ENCODE measurements around the gene NELL2.

- no peak for TF ChIP-seq CTCF (conservative IDR thresholded peaks at IDR 0.05 in 1 of 2, IDR thresholded peaks at IDR 0.05 in 1 of 2; ENCODE audit: low read depth in 1 of 2, low read length in 2 of 2)
- no peak for TF ChIP-seq EZH2 (IDR thresholded peaks at IDR 0.05; ENCODE audit: low read length, missing control alignments)
Measured at GRCh38 chr12:44869503-44869902, 6.6 kb downstream of the NELL2 start.
